Measurements from ENCODE around the gene MYL5. TPM values are rescaled to one million over a fixed set of nuclear protein-coding genes. Genes with fewer than 3 reads are reported as not detected.

The MYL5 gene
- total and polyA plus RNA-seq, 2 of the 4 experiments (the other 2 are of a cell fraction), result 9.1 to 16.0 TPM

- Histone ChIP-seq H3K79me1 (ENCODE audit: low read depth in 1 of 2, low read length in 2 of 2) (peaks cover 7 to 58% of the 10 kb centered on the region in 2 experiments), H3K4me1 (ENCODE audit: control insufficient read depth, insufficient read depth, low read length) (peaks cover 15% of the 10 kb centered on the region), H3K9me1 (ENCODE audit: insufficient read depth, low read length) (peaks cover 7% of the 10 kb centered on the region), H3K27me3 (ENCODE audit: control insufficient read depth, insufficient read depth, low read length) (no peaks in the 10 kb centered on the region), H4K8ac (ENCODE audit: low read depth in 2 of 2, low read length in 2 of 2) (no peak overlapping the region), H4K20me1 (ENCODE audit: insufficient read depth, low read length) (peaks cover 86% of the 10 kb centered on the region), H4K91ac (ENCODE audit: insufficient read depth, low read depth, low read length) (no peak overlapping the region), H3K9me3 (ENCODE audit: control insufficient read depth, insufficient read depth, low read length) (no peaks in the 10 kb centered on the region), H2BK15ac (ENCODE audit: low read depth, low read length) (no peak overlapping the region), H3K36me3 (ENCODE audit: control insufficient read depth, insufficient read depth, low read length) (peaks cover 22% of the 10 kb centered on the region), H3K4ac (ENCODE audit: low read depth, low read length) (no peak overlapping the region), H2AFZ (replicated peaks; ENCODE audit: low read length, poor library complexity) (no peak overlapping the region), H4K5ac (ENCODE audit: low read depth, low read length) (no peak overlapping the region), H3K18ac (ENCODE audit: low read depth, low read length) (no peak overlapping the region), H2AK9ac (replicated peaks; ENCODE audit: low read depth, low read length, poor library complexity) (no peak overlapping the region), H2AK5ac (ENCODE audit: low read depth, low read length) (no peak overlapping the region), H3K56ac (ENCODE audit: extremely low read depth, insufficient read depth, low read length) (no peak overlapping the region), H2BK20ac (ENCODE audit: low read depth, low read length) (no peak overlapping the region), H3K14ac (replicated peaks; ENCODE audit: low read depth, low read length) (no peak overlapping the region), H3K9ac (ENCODE audit: low read depth, low read length) (no peak overlapping the region), H3K27ac (ENCODE audit: insufficient read depth, low read length) (no peak overlapping the region), H2BK120ac (ENCODE audit: low read depth, low read length) (no peak overlapping the region), H3K4me3 (ENCODE audit: insufficient read depth, low read depth, low read length) (no peak overlapping the region), H2BK5ac (ENCODE audit: low read depth, low read length, poor library complexity, severe bottlenecking) (no peak overlapping the region), H3K4me2 (ENCODE audit: low read depth, low read length) (no peak overlapping the region), H3K23ac (ENCODE audit: low read depth, low read length) (no peak overlapping the region)
- in situ Hi-C loops (cut with MboI; ENCODE audit: low sequenced_read_pairs), result no loop called here
- ChIA-PET POLR2A (ENCODE audit: unreplicated experiment) (no interaction called here), CTCF (no interaction called here)
- dilution Hi-C loops (cut with HindIII; ENCODE audit: low sequenced_read_pairs, unreplicated experiment), result no loop called here
- no TSS peak for BruUV-seq (replicated peaks)
- intact Hi-C loops (cut with micrococcal nuclease), result no loop called here
- DNase-seq, result no peak
- no peak for TF ChIP-seq RCOR1 (IDR thresholded peaks at IDR 0.05; ENCODE audit: insufficient replicate concordance, low read length)
- TF ChIP-seq NFE2L2 (IDR thresholded peaks at IDR 0.05; ENCODE audit: low read depth, low read length), result no peak
- no peak for TF ChIP-seq MAFK (IDR thresholded peaks at IDR 0.05; ENCODE audit: low read depth, low read length)
- TF ChIP-seq POLR2A (IDR thresholded peaks at IDR 0.05; ENCODE audit: low read depth, low read length), result no peak
- no peak for TF ChIP-seq USF2 (IDR thresholded peaks at IDR 0.05; ENCODE audit: low read depth, low read length)
- no peak for TF ChIP-seq RAD21 (IDR thresholded peaks at IDR 0.05; ENCODE audit: low read length)
- TF ChIP-seq ELK1 (IDR thresholded peaks at IDR 0.05; ENCODE audit: borderline replicate concordance, low read depth, low read length), result no peak
- no peak for ATAC-seq (ENCODE audit: low read depth)
- WGBS, 2 experiments (ENCODE audit: extremely low coverage in 2 of 2, insufficient read length in 1 of 2), result 96% methylated on average over 33 of the region's 47 CpGs; no CpG with 5 or more reads in 1 of the 2 experiments
Observed at GRCh38 chr4:722169-722725, 47.9 kb downstream of the MYL5 start.

Measured in IMR-90 (cell line).